GM23338 (cell line): ENCODE results near the gene GNA12. TPM values are rescaled to one million over a fixed set of nuclear protein-coding genes. Genes with fewer than 3 reads are reported as not detected.

Experiments used
- ATAC-seq: fragments of 200-7000 bp; cut with Tn5 transposase; 3 replicates; pipeline ENCODE4 v1.9.1; 2020
- DNase-seq: peaks from one replicate; pipeline ENCODE4 v3.0.0-alpha.2; 2015; ENCODE audit warnings: low spot score
- H2AFZ ChIP-seq: fragments of 200-600 bp; sonication (generic); 2 replicates; pipeline ENCODE4 v1.8.0; 2016; ENCODE audit warnings: antibody characterized with exemption, mild to moderate bottlenecking, moderate library complexity
- H3F3A ChIP-seq: fragments of 200-600 bp; sonication (generic); replicated peaks from 2 replicates; pipeline ENCODE4 v1.8.0; 2017; ENCODE audit warnings: antibody characterized with exemption, mixed run types, low read depth
- H3K27ac ChIP-seq: fragments of 200-600 bp; sonication (generic); 2 replicates; pipeline ENCODE4 v1.6.1; 2016; ENCODE audit warnings: low read depth
- H3K27me3 ChIP-seq: fragments of 200-600 bp; sonication (generic); 2 replicates; pipeline ENCODE4 v1.8.0; 2016; ENCODE audit warnings: mild to moderate bottlenecking, mixed run types, moderate library complexity; ENCODE audit not compliant: insufficient read depth
- H3K36me3 ChIP-seq: fragments of 200-600 bp; sonication (generic); 2 replicates; pipeline ENCODE4 v1.8.0; 2016; ENCODE audit warnings: mild to moderate bottlenecking; ENCODE audit not compliant: insufficient read depth
- H3K4me1 ChIP-seq: fragments of 200-600 bp; sonication (generic); 2 replicates; pipeline ENCODE4 v1.8.0; 2016; ENCODE audit warnings: mild to moderate bottlenecking, moderate library complexity; ENCODE audit not compliant: insufficient read depth
- H3K4me2 ChIP-seq: fragments of 200-600 bp; sonication (generic); 2 replicates; pipeline ENCODE4 v1.7.1; 2017; ENCODE audit warnings: mixed run types
- H3K4me3 ChIP-seq: fragments of 200-600 bp; sonication (generic); 2 replicates; pipeline ENCODE4 v1.6.1; 2016; ENCODE audit warnings: mixed run types
- H3K79me2 ChIP-seq: fragments of 200-600 bp; sonication (generic); replicated peaks from 2 replicates; pipeline ENCODE4 v1.8.0; 2017; ENCODE audit warnings: mild to moderate bottlenecking; ENCODE audit not compliant: insufficient read depth
- H3K9me2 ChIP-seq: fragments of 200-600 bp; sonication (generic); 2 replicates; pipeline ENCODE4 v1.8.0; 2017; ENCODE audit not compliant: insufficient read depth
- H4K20me1 ChIP-seq: fragments of 200-600 bp; sonication (generic); replicated peaks from 2 replicates; pipeline ENCODE4 v1.8.0; 2017; ENCODE audit warnings: mild to moderate bottlenecking; ENCODE audit not compliant: insufficient read depth
- H3K27ac Mint-ChIP-seq: 2 replicates; pipeline ENCODE4 v1.8.0; 2020; ENCODE audit warnings: inconsistent platforms, mild to moderate bottlenecking, moderate library complexity, mixed read lengths
- H3K27me3 Mint-ChIP-seq: 3 replicates; pipeline ENCODE4 v1.8.0; 2022; ENCODE audit warnings: low read depth, mild to moderate bottlenecking, moderate library complexity, mixed read lengths, inconsistent platforms; ENCODE audit not compliant: insufficient read depth, poor library complexity
- H3K36me3 Mint-ChIP-seq: 3 replicates; pipeline ENCODE4 v1.8.0; 2021; ENCODE audit warnings: low read depth, mild to moderate bottlenecking, inconsistent platforms, moderate library complexity, mixed read lengths
- H3K4me1 Mint-ChIP-seq: 3 replicates; pipeline ENCODE4 v1.8.0; 2020; ENCODE audit warnings: mild to moderate bottlenecking, inconsistent platforms, mixed read lengths
- H3K4me3 Mint-ChIP-seq: 3 replicates; pipeline ENCODE4 v1.8.0; 2021; ENCODE audit warnings: moderate library complexity, mild to moderate bottlenecking, inconsistent platforms, mixed read lengths
- H3K9me3 Mint-ChIP-seq: 3 replicates; pipeline ENCODE4 v1.8.0; 2020; ENCODE audit warnings: moderate library complexity, mild to moderate bottlenecking, inconsistent platforms, mixed read lengths
- CREB1 ChIP-seq: fragments of 250-450 bp; sonication (Bioruptor Pico); IDR thresholded peaks from 2 replicates; pipeline ENCODE4 v1.5.0; 2020; ENCODE audit warnings: low read depth, mild to moderate bottlenecking, moderate library complexity
- ETS1 ChIP-seq: IDR thresholded peaks from 2 replicates; pipeline ENCODE4 v1.6.1; 2016; ENCODE audit warnings: antibody characterized with exemption
- POLR2AphosphoS5 ChIP-seq: IDR thresholded peaks from 2 replicates; pipeline ENCODE4 v1.6.1; 2016; ENCODE audit warnings: antibody characterized with exemption, low read depth
- long read RNA-seq: library from polyadenylated mRNA; unstranded; transcript quantifications from one replicate; pipeline ENCODE4 v2.0.0, GENCODE V29; 2020; ENCODE audit not compliant: unreplicated experiment
- polyA plus RNA-seq: library from polyadenylated mRNA; unstranded; fragments of >200 nt; fragmentation: Nextera tagmentation; extraction: Ambion mirVana; gene quantifications from 2 replicates; pipeline ENCODE4 v1.2.1, GENCODE V29; 2016
- total RNA-seq: library from RNA; depleted of rRNA; stranded (reverse); fragments of >200 nt; shearing (Covaris generic); gene quantifications from 2 replicates; pipeline ENCODE4 v1.2.3, GENCODE V29; 2014; rRNA removed
- TF ChIP-seq, protein P1 (sequence below): IDR thresholded peaks from one replicate; pipeline ENCODE4 v1.6.1; 2018; ENCODE audit warnings: antibody characterized with exemption; ENCODE audit not compliant: unreplicated experiment

GNA12 gene
- 87.7 and 99.8 TPM in 2 replicates for total RNA-seq
- 24.0 and 25.2 TPM in 2 replicates for polyA plus RNA-seq
- long read RNA-seq, full-length matches to known transcripts = 1 of 6 reads
- long read RNA-seq, partial matches to known transcripts = 0 of 6 reads
- long read RNA-seq, other reads (novel, unspliced or antisense) = 5 of 6 reads

GRCh38 chr7:2844153-2845033 is at the start of gene GNA12:
TSS of gene GNA12 (minus strand) at chr7:2844308. CDS start at chr7:2844161, 147 bp downstream.
- Mint-ChIP-seq H3K9me3 (no peaks in the 10 kb centered on the region), H3K4me3 (peak within 1 kb of the TSS; percentile 79), H3K36me3 (peaks cover 38% of the 10 kb centered on the region), H3K4me1 (peaks cover 32% of the 10 kb centered on the region), H3K27me3 (peaks cover 10% of the 10 kb centered on the region), H3K27ac (peak within 1 kb of the TSS; percentile 84)
- DNase-seq (peak; percentile 99), ATAC-seq (peak; percentile 93)
- no peaks in the 10 kb centered on the region for H3K36me3 ChIP-seq
- peaks cover 19% of the 10 kb centered on the region for H4K20me1 ChIP-seq
- H3K9me2 ChIP-seq = no peaks in the 10 kb centered on the region
- H3F3A ChIP-seq = no peaks in the 10 kb centered on the region
- H3K79me2 ChIP-seq = peaks cover 44% of the 10 kb centered on the region
- peak within 1 kb of the TSS; percentile 72 for H3K27ac ChIP-seq
- H3K4me3 ChIP-seq = peak within 1 kb of the TSS; percentile 67
- H2AFZ ChIP-seq = no peak within 1 kb of the TSS
- TF ChIP-seq, protein P1, sequence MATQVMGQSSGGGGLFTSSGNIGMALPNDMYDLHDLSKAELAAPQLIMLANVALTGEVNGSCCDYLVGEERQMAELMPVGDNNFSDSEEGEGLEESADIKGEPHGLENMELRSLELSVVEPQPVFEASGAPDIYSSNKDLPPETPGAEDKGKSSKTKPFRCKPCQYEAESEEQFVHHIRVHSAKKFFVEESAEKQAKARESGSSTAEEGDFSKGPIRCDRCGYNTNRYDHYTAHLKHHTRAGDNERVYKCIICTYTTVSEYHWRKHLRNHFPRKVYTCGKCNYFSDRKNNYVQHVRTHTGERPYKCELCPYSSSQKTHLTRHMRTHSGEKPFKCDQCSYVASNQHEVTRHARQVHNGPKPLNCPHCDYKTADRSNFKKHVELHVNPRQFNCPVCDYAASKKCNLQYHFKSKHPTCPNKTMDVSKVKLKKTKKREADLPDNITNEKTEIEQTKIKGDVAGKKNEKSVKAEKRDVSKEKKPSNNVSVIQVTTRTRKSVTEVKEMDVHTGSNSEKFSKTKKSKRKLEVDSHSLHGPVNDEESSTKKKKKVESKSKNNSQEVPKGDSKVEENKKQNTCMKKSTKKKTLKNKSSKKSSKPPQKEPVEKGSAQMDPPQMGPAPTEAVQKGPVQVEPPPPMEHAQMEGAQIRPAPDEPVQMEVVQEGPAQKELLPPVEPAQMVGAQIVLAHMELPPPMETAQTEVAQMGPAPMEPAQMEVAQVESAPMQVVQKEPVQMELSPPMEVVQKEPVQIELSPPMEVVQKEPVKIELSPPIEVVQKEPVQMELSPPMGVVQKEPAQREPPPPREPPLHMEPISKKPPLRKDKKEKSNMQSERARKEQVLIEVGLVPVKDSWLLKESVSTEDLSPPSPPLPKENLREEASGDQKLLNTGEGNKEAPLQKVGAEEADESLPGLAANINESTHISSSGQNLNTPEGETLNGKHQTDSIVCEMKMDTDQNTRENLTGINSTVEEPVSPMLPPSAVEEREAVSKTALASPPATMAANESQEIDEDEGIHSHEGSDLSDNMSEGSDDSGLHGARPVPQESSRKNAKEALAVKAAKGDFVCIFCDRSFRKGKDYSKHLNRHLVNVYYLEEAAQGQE = no peak
- TF ChIP-seq POLR2AphosphoS5 = peak; percentile 88
- peak; percentile 34; the same call in 1 of the 2 replicates for TF ChIP-seq CREB1 (CRISPR knock-in tag)
- H3K27me3 ChIP-seq = no peaks in the 10 kb centered on the region
- peak within 1 kb of the TSS; percentile 81 for H3K4me2 ChIP-seq
- H3K4me1 ChIP-seq = peaks cover 32% of the 10 kb centered on the region

DNA sequence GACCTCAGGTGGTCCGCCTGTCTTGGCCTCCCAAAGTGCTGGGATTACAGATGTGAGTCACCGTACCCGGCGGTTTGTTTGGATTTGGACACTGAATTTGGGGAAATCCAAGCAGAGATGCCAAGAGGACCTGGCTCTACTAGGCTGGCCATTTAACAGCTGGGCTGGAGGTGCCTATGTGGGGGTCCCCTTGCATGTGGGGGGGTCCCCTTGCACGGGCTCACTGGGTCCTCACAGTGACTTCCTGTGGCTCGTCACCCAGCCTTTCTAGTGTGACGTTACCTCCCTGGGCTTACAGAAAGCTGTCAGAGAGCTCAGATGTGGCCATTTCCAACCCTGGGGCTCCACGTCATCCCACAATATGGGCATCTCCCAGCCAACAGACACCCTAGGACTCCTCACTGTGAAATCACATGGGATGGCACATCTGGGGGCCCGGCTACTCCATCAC is 49.3 kb upstream of the GNA12 start:
- Histone ChIP-seq H3K4me2 (no peak overlapping the region), H3K4me1 (no peaks in the 10 kb centered on the region), H3K4me3 (no peak overlapping the region), H3F3A (no peaks in the 10 kb centered on the region), H3K27me3 (no peaks in the 10 kb centered on the region), H3K79me2 (no peaks in the 10 kb centered on the region), H2AFZ (no peak overlapping the region), H4K20me1 (no peaks in the 10 kb centered on the region), H3K27ac (no peak overlapping the region), H3K9me2 (no peaks in the 10 kb centered on the region), H3K36me3 (no peaks in the 10 kb centered on the region)
- Mint-ChIP-seq H3K27ac (no peak overlapping the region; the same call in 1 of the 2 replicates), H3K27me3 (peaks cover 6% of the 10 kb centered on the region), H3K9me3 (no peaks in the 10 kb centered on the region), H3K4me3 (no peak overlapping the region), H3K36me3 (no peaks in the 10 kb centered on the region), H3K4me1 (no peaks in the 10 kb centered on the region; the same call in 2 of the 3 replicates)
- ATAC-seq (no peak), DNase-seq (no peak)
- TF ChIP-seq, protein P1 = no peak
- TF ChIP-seq ETS1 (no peak), POLR2AphosphoS5 (no peak)
